ENCODE data around the gene GLI3.

GLI3 gene

DNA sequence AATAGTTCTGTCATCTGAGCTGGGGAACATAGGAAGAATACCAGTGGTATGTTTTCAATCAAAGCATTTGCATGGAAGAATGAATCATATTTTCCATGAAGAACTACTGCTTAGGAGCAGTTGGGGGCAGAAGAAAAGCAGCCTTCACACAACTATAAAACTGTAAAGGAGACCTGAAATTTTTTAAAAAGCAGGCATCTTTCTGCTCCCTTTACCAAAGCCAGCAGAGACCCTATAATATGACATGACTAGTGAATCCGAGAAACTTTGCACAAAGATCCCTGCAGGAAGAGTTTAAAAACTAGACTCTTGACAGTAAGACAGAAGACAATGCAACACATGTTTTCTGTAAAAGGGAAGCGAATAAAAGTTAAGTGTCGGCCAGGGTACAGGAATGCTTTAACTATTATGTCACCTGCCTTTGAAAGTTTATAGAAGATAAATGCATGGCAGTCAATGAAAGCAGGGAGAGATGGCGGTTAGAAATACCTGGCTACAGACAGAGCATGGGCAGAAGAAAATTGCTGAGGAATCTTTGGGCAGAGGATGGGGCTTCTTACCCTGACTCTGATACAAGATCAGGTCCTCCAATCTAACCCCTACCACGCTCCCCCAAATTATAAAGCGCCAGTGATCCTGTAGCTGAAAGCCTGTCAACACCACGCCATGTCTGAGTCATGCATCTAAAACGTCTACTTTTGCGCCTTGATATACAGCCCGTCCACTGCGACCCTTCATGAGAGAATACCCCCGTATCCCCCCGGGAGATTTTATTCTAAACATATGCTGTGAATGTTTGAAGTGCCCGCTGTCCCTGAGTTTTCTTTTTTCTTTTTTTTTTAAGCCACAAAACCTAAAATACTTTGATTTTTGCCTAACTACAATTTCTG lies 93.1 kb downstream of the GLI3 start:
- no peak for DNase-seq (ENCODE audit: low read depth in 2 of 2)

DNA sequence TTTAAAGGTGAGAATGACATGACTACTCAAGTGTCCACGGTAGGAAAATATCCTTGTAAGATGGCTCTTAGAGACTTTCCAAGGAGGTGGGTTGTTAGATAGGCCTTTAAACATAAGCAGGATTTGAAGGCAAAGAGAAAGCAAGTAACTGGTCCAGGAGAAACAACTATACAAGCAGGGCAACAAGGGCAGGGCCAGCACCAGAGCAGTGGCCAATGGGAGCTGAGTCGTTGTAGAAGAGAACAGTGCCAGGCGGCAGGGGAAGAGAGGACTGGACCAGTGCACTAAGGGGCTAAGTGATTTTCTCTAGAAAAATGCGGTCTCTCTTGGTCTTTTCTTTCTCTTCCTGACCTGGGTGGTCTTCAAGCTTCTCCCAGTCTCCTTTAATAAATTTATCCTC lies 94.9 kb downstream of the GLI3 start:
- DNase-seq (ENCODE audit: low read depth in 2 of 2), result no peak

DNA sequence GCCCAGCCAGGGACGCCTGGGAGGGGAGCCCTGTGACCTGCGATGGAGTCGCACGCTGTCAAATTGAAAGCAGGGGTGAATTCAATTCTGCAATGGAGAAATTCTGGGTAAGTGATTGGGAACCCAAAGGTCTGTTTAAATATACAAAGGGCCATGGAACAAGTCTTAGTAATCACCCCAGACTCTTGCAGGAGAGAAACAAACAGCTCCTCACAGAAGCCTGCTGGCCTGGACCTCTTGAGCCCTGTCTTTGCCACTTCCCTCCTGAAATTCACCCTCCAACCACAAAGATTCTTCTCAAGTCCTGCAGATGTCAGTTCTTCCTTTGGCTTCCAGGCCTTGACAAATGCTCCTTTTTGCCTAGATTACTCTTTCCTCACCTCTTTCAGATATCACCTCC lies 97.3 kb downstream of the GLI3 start:
- DNase-seq (ENCODE audit: low read depth in 2 of 2), result no peak

DNA sequence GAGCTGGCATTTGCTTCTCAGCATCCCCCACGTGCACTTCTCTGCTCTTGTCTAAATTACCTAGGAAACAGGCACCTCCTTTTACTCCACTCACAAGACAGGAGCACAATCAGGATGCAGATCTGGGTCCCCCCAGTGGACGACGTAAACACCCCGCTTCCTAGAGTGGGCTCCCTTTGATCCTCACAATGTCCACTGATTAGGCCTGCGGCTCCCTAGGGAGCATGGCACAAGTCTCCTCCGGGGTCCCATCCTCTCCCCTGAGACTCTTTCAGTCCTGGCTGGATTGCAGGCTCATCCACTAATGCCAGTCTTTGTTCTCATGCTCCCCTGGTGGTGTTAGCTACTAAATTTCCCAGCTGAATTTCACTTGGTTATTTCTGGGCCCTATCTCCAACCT lies 98.3 kb downstream of the GLI3 start:
- DNase-seq (ENCODE audit: low read depth in 2 of 2), result no peak

DNA sequence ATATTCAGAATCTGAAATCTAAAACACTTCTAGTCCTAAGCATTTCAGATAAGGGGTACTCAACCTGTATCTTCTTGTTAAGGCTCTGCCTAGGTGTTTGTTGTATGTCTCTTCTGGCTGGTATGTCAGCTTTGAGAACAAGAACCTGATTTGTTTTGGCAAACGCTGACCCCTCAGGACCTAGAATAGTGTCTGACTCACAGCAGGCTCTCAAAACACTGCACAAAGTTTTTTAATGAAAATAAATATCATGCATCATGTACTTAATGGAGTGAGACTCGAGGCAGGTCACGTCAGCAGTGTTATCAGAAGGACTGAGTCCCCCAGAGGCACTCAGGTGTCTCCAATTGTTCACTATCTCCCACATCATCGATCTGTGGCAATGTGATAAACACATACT lies 99.1 kb downstream of the GLI3 start:
- DNase-seq (ENCODE audit: low read depth in 2 of 2), result no peak

DNA sequence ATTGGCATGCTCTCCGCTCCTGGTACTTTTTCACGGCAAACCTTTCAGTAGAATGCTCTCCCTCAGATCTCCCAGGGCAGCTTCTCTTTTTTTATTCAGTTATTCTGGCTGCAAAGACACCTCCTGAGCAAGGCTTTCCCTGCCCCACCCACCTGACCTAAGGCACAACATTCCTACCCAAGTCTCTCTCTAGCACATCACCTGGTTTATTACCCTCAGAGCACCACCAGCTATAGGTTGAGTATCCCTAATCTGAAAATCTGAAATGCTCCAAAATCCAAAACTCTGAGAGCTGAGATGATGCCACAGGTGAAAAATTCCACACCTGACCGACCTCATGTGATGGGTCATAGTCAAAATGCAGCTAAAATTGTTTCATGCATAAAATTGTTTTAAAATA lies 99.6 kb downstream of the GLI3 start:
- no peak for DNase-seq (ENCODE audit: low read depth in 2 of 2)

DNA sequence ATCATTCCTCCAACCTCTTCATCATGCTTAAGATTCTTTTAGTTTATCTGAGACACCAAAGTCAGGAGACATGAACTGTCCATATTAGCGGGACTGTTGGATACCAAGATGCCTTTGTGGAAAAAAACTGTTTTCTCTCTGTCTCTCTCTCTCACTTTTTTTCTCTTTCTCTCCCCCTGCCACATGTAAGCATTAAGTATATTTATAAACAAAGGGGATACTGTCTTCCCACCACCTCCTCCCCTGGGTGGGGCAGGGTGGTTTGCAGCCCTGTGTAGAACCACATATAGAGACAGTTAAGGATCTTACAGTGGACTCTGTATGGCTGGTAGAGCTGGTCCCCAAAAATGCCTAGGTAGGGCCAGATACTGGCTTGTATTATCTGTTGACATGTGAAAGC lies 101.3 kb downstream of the GLI3 start:
- no peak for DNase-seq (ENCODE audit: low read depth in 2 of 2)

DNA sequence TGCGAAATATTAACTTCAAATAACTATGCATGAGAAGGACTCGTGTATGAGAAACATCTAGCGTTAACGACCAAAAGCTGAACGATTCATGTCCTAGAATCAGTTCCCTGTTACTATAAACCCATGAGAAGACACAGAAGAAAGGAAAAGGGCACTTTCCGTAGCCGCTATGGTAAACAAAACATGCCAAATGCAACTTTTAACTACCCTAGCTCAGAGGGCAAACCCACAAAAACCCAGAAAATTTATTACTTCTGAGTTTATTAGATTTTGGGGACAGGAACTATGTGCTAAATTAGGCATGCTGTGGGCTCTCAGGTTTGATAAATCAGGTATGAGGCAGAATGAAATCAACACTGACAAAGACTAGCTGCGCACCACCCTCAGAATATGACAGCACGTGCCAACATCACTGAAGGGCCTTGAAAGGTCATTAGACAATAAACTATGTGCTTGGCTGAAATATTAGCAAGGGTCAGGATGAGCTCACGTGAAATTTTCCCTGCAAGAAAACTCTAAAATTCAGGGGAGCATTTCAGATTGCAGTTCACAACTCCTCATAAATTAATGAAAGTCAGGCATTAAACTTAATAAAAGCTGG lies 102.6 kb downstream of the GLI3 start:
- DNase-seq (ENCODE audit: low read depth in 2 of 2), result no peak

DNA sequence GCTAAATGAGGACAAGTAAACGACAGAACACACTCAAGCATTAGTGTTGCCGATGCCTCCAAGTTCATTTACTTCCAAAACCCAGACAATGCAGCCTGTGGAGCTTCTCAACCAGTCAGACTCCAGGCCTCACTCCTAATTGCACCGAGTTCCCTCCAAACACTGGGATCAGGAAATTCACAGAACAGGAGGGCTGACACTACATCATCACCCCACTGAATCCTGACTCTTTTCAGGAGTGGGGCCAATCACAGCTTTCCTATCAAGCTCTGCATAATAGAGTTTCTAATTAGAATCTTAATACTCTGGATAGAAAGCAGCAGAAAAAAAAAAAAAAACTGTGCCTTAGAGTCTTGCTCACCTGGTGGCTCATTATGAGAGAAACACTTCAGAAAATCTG lies 103.7 kb downstream of the GLI3 start:
- no peak for DNase-seq (ENCODE audit: low read depth in 2 of 2)

DNA sequence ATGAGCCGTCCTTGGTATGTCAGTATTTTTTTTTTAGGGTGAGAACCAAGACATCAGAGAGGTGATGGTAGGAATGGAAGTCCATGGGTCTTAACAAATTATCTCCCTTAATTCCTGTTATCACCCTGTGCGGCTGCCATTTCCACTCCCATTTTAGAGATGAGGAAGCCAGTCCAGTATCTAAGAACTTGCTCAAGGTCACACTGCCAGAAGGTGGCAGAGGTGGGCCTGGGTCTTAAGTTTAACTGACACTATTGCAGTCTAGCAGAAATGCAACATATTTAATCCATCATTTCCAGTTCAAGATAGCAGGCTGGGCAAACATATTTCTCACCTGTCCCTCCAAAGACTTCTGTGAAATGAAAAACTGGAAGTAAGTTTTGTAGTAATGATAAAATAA lies 108.3 kb downstream of the GLI3 start:
- no peak for DNase-seq (ENCODE audit: low read depth in 2 of 2)

DNA sequence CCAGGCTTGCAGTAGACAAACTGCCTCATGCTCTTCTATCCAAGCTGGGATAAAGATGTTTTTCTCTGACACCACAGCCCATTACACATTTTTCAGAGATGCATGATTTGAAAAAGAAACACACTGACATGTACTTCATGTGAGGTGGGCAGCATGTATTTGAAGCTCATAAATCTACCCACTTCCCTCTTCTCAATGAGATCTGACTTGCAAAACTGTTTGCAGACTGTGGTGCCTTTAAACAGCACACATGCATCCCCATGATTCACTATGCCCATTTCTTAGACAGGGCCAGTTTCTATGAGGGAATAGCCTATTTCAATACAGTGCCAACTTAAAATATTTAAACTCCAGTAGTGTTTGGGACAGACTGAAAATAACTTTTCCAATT lies 109.8 kb downstream of the GLI3 start:
- DNase-seq (ENCODE audit: low read depth in 2 of 2), result no peak

DNA sequence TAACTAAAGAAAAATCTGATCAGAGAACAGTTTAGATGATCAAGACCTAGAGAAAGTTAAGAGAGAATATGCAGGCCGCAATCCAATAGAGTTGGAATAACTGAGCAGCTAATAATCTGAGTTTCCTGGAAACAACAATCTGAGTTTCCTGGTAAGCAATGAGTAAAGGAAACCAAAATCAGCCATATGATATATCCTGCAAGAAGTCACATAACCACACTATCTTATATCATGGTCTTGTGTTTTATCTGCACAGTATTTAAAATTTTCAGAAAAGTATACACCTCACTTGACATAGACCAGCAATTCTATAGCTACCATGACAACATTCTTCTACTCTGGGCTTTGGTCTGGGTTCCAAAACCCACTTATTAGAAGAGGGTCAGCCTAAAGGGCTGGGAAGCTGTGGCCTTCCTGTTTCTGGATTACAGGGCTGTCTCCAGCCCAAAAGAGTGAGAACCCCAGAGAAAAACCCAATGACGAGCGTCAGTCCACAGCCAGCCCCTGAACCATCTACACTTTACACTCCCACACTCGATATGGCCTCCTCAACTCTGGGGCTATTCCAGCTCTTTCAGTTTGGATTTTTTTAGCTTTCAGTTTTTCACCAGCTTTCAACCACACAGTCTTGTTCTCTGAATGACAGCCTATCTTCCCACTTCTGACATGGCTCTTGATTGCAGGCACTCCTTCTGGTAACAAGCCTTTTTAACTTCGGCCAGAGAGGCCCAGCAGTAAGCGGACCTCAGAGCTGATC lies 110.4 kb downstream of the GLI3 start:
- no peak for DNase-seq (ENCODE audit: low read depth in 2 of 2)

DNA sequence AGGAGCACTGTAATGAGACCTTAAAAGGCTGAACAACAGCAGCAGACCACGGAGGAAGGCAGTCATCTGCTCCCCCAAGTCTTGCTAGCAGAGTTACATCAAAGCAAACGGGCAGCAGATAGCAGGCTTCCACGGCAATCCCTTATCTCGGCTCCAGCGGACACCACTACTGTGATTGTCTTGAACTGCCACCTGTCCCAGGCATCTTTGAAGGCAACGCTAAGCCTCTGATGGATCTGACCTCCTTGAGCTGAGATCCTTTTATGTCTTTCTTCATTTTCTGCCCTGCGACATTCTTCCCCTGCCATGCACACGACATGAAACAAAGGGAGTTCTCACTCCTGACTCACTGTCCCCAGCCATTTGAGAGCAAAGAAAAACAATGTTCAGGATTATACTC lies 111.7 kb downstream of the GLI3 start:
- DNase-seq (ENCODE audit: low read depth in 2 of 2), result no peak

DNA sequence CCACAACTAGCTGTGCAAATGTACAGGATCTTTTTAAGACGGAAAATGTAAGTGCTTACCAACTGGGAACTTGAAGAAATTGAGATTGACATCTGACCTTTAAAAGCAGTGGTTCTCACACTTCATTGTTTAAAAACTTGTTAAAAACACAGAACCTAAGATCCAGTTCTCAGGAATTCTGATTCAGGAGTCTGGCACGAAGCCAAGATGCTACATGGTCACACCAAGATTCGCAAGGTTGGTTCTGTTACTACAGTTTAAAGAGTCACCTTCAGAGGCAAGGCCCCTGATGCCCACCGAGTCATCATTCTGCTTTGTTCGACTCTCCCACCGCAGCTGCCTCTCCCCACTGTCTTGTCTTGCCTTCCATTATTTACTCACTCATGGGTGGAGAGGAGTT lies 113.3 kb downstream of the GLI3 start:
- DNase-seq (ENCODE audit: low read depth in 2 of 2), result no peak

DNA sequence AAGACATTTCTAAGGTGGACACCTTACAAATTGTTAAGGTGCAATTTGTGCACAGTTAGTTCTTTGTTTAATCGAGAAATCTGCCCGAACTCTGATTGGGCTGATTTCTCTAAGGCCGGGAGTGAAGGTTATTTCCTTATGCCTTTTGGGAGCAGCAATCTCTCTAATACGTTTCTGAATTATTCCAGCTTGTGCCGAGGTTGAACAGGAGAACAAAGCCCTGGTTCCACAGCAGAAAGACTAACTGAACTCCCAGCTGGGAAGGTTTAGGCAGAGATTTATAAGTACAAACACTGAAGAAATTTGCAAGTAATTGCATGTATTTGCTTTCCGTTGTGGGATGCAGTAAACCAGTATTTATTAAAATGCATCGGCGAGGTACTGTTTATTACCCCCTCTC lies 116.8 kb downstream of the GLI3 start:
- no peak for DNase-seq (ENCODE audit: low read depth in 2 of 2)

DNA sequence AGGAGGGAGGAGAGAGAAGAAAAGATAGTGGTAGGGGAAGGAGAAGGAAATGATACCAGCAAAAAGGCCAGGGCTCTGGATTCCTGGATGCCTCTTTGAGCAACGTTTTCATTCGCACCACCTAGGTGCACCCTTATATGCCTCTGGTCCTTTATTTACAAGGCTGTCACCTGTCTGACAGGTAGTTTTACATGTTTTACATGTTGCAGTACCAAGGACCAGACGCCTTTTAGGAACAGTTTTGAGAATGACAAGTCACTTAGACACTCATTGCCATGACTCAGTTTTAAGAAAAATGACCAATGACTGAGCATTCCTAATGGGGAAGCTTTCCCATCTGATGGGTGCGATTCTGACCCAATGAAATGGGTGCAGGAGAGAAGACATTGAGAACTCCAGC lies 119.8 kb downstream of the GLI3 start:
- no peak for DNase-seq (ENCODE audit: low read depth in 2 of 2)

DNA sequence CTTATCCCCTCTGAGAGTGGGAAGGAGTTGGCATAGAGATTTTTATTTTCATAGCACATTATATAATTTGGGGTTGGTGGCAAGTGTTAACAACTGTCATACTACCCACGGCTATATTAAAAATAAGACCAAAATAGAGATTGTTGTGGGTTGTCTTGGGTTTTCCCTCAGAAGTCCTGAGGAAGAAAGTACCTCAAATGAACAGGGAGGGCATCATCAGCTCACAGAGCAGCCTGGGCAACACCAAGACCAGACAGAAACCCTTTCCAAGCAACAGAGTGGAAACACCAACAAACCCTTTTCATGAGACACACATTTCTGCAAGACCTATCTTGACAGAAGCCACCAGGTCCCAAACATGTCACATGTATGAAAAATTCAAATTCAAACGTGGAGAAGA lies 121.2 kb downstream of the GLI3 start:
- no peak for DNase-seq (ENCODE audit: low read depth in 2 of 2)

DNA sequence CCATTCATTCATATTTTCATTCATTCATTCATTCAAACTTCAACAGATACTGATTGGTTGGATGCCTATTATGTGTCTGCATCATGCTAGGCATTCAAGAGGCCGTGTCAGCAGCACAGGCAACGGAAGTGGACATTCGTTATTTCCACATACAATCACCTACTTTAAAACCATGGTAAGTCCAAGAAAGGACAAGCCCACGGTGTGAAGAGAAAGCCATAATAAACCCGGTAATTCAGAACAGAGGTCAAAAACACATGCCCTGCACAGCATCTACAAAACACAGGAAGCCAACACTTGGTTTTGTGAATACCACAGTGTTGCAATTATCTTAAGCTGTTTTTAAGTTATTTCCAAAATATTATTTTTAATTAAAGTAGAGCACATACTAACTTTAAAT lies 126.7 kb downstream of the GLI3 start:
- DNase-seq (ENCODE audit: low read depth in 2 of 2), result no peak

DNA sequence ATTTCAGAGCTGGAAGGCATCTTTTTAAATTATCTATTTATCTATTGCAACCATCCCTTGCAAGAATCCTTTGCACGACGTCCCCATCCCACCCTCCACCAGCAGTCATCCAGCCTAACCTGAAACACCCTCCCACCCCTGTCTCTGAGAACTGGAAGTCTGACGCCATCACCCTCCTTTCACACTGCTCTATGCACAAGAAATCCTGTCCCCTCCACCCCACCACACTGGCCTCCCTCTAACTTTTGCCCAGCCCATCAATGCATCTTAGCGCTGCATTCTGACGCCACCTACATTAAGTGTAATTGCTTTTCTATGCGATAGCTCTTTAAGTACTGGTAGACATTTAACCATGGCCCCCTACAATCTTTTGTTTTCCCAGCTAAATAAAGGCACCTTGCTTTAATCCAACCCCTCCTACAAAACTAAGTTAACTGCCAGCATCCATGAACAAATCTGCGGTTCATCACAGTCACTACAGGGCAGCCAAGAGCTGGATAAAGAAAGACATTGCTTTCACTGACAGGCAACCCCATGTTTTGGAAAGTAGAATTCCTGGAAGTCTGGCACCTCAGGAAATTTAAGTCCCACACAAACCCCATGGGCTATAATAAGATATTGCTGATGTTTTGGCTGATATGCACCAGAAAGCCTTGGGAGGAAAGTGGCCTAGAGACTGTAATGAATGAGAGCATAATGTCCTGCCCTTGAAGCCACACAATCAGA lies 128.0 kb downstream of the GLI3 start:
- DNase-seq (ENCODE audit: low read depth in 2 of 2), result no peak

DNA sequence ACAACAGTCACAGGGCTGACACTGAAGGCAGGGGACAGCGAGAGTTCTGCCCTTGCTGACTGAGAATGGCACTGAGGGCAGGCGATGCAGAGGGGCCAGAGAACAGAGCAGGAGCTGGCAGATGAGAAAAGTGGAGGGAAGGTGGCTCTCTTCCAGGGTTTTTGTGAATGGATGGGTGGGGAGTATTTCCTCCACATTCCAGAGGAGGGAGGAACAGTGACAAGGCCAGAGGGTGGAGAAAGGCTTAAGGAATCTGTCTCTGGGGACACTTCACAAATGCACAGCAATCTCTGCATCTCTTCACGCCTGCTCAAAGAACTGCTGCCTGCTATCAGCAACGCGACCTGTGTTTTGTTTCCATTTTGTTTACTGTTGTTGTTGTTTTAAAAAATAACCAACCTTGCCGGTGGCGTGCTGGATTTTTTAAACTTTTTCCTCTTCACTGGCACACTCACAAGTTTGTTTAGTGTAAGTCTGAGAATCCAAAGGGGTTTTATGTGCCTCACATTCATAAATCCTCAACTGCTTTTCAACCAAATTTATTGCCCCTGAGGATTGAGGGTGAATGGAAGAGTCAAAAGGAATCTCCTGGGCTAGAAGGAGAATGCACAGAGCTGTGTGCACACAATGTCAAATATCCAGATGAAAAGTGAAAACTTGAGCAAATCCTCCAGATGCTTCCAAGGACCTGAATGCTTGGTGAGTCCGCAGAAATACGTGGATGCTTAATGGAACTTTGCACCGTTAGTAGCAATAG lies 129.3 kb downstream of the GLI3 start:
- DNase-seq (ENCODE audit: low read depth in 2 of 2), result no peak

DNA sequence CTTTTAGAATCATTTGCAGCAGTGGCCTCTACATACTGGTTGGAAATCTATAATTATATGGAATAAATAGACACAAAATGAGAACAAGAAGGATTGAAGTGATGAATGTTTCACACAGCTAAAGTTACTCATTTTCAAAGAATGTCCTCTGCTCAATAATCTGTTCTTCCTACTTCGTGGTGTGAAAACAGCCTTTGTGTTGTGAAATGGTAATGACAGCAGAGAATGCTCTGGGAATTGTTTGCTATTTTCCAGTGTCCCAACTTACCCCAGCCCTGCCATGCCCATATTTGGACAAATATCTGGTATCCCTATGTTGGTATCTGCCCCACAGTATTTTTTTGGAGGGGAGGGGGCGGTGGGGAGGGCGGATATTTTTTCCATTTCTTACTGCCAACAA lies 130.4 kb downstream of the GLI3 start:
- no peak for DNase-seq (ENCODE audit: low read depth in 2 of 2)

Measured in stimulated activated CD8-positive, alpha-beta memory T cell treated with anti-CD3 and anti-CD28 coated beads, Interleukin-7, amount 100 ng/mL, for 4 hours (primary cell).